GM23338 (cell line): ENCODE data around the gene CYP26B1. TPM values are rescaled to one million over a fixed set of nuclear protein-coding genes. Genes with fewer than 3 reads are reported as not detected.

ENCODE experiments used
- ATAC-seq: fragments of 200-7000 bp; cut with Tn5 transposase; 3 replicates; pipeline ENCODE4 v1.9.1; 2020
- DNase-seq: peaks from one replicate; pipeline ENCODE4 v3.0.0-alpha.2; 2015; ENCODE audit warnings: low spot score
- H2AFZ ChIP-seq: fragments of 200-600 bp; sonication (generic); 2 replicates; pipeline ENCODE4 v1.8.0; 2016; ENCODE audit warnings: antibody characterized with exemption, mild to moderate bottlenecking, moderate library complexity
- H3F3A ChIP-seq: fragments of 200-600 bp; sonication (generic); replicated peaks from 2 replicates; pipeline ENCODE4 v1.8.0; 2017; ENCODE audit warnings: antibody characterized with exemption, mixed run types, low read depth
- H3K27ac ChIP-seq: fragments of 200-600 bp; sonication (generic); 2 replicates; pipeline ENCODE4 v1.6.1; 2016; ENCODE audit warnings: low read depth
- H3K27me3 ChIP-seq: fragments of 200-600 bp; sonication (generic); 2 replicates; pipeline ENCODE4 v1.8.0; 2016; ENCODE audit warnings: mild to moderate bottlenecking, mixed run types, moderate library complexity; ENCODE audit not compliant: insufficient read depth
- H3K36me3 ChIP-seq: fragments of 200-600 bp; sonication (generic); 2 replicates; pipeline ENCODE4 v1.8.0; 2016; ENCODE audit warnings: mild to moderate bottlenecking; ENCODE audit not compliant: insufficient read depth
- H3K4me1 ChIP-seq: fragments of 200-600 bp; sonication (generic); 2 replicates; pipeline ENCODE4 v1.8.0; 2016; ENCODE audit warnings: mild to moderate bottlenecking, moderate library complexity; ENCODE audit not compliant: insufficient read depth
- H3K4me2 ChIP-seq: fragments of 200-600 bp; sonication (generic); 2 replicates; pipeline ENCODE4 v1.7.1; 2017; ENCODE audit warnings: mixed run types
- H3K4me3 ChIP-seq: fragments of 200-600 bp; sonication (generic); 2 replicates; pipeline ENCODE4 v1.6.1; 2016; ENCODE audit warnings: mixed run types
- H3K79me2 ChIP-seq: fragments of 200-600 bp; sonication (generic); replicated peaks from 2 replicates; pipeline ENCODE4 v1.8.0; 2017; ENCODE audit warnings: mild to moderate bottlenecking; ENCODE audit not compliant: insufficient read depth
- H3K9me2 ChIP-seq: fragments of 200-600 bp; sonication (generic); 2 replicates; pipeline ENCODE4 v1.8.0; 2017; ENCODE audit not compliant: insufficient read depth
- H4K20me1 ChIP-seq: fragments of 200-600 bp; sonication (generic); replicated peaks from 2 replicates; pipeline ENCODE4 v1.8.0; 2017; ENCODE audit warnings: mild to moderate bottlenecking; ENCODE audit not compliant: insufficient read depth
- H3K27ac Mint-ChIP-seq: 2 replicates; pipeline ENCODE4 v1.8.0; 2020; ENCODE audit warnings: inconsistent platforms, mild to moderate bottlenecking, moderate library complexity, mixed read lengths
- H3K27me3 Mint-ChIP-seq: 3 replicates; pipeline ENCODE4 v1.8.0; 2022; ENCODE audit warnings: low read depth, mild to moderate bottlenecking, moderate library complexity, mixed read lengths, inconsistent platforms; ENCODE audit not compliant: insufficient read depth, poor library complexity
- H3K36me3 Mint-ChIP-seq: 3 replicates; pipeline ENCODE4 v1.8.0; 2021; ENCODE audit warnings: low read depth, mild to moderate bottlenecking, inconsistent platforms, moderate library complexity, mixed read lengths
- H3K4me1 Mint-ChIP-seq: 3 replicates; pipeline ENCODE4 v1.8.0; 2020; ENCODE audit warnings: mild to moderate bottlenecking, inconsistent platforms, mixed read lengths
- H3K4me3 Mint-ChIP-seq: 3 replicates; pipeline ENCODE4 v1.8.0; 2021; ENCODE audit warnings: moderate library complexity, mild to moderate bottlenecking, inconsistent platforms, mixed read lengths
- H3K9me3 Mint-ChIP-seq: 3 replicates; pipeline ENCODE4 v1.8.0; 2020; ENCODE audit warnings: moderate library complexity, mild to moderate bottlenecking, inconsistent platforms, mixed read lengths
- CREB1 ChIP-seq: fragments of 250-450 bp; sonication (Bioruptor Pico); IDR thresholded peaks from 2 replicates; pipeline ENCODE4 v1.5.0; 2020; ENCODE audit warnings: low read depth, mild to moderate bottlenecking, moderate library complexity
- EZH2 ChIP-seq: fragments of 200-600 bp; sonication (generic); IDR thresholded peaks from one replicate; pipeline ENCODE4 v1.8.0; 2017; ENCODE audit warnings: antibody characterized with exemption, mild to moderate bottlenecking, low read depth; ENCODE audit not compliant: unreplicated experiment
- EZH2phosphoT487 ChIP-seq: fragments of 200-600 bp; sonication (generic); IDR thresholded peaks from one replicate; pipeline ENCODE4 v1.8.1; 2018; ENCODE audit warnings: antibody characterized with exemption; ENCODE audit not compliant: unreplicated experiment
- JUNB ChIP-seq: IDR thresholded peaks from one replicate; pipeline ENCODE4 v1.6.1; 2016; ENCODE audit warnings: antibody characterized with exemption; ENCODE audit not compliant: unreplicated experiment
- NANOG ChIP-seq: IDR thresholded peaks from 2 replicates; pipeline ENCODE4 v1.6.1; 2016; ENCODE audit warnings: antibody characterized with exemption, borderline replicate concordance
- POLR2AphosphoS5 ChIP-seq: IDR thresholded peaks from 2 replicates; pipeline ENCODE4 v1.6.1; 2016; ENCODE audit warnings: antibody characterized with exemption, low read depth
- STAT1 ChIP-seq: IDR thresholded peaks from one replicate; pipeline ENCODE4 v1.6.1; 2016; ENCODE audit warnings: antibody characterized with exemption; ENCODE audit not compliant: unreplicated experiment
- ZNF114 ChIP-seq: fragments of 250-450 bp; sonication (Bioruptor Pico); IDR thresholded peaks from 2 replicates; pipeline ENCODE4 v1.5.0; 2020; ENCODE audit warnings: mild to moderate bottlenecking, moderate library complexity
- ZNF331 ChIP-seq: fragments of 250-450 bp; sonication (Bioruptor Pico); IDR thresholded peaks from 2 replicates; pipeline ENCODE4 v1.5.0; 2020; ENCODE audit warnings: low read depth, mild to moderate bottlenecking, moderate library complexity
- polyA plus RNA-seq: library from polyadenylated mRNA; unstranded; fragments of >200 nt; fragmentation: Nextera tagmentation; extraction: Ambion mirVana; gene quantifications from 2 replicates; pipeline ENCODE4 v1.2.1, GENCODE V29; 2016
- total RNA-seq: library from RNA; depleted of rRNA; stranded (reverse); fragments of >200 nt; shearing (Covaris generic); gene quantifications from 2 replicates; pipeline ENCODE4 v1.2.3, GENCODE V29; 2014
- TF ChIP-seq, protein P1 (sequence below), 2 experiments: fragments of 200-600 bp in 1 of 2; sonication (generic) in 1 of 2; conservative IDR thresholded peaks; 2 replicates each; pipeline versions ENCODE4 v1.5.1 to v1.6.1; 2016 to 2017; ENCODE audit warnings: antibody characterized with exemption in 2 of 2, low read depth in 2 of 2, mild to moderate bottlenecking in 2 of 2, moderate library complexity in 1 of 2
- TF ChIP-seq, protein P2 (sequence below): IDR thresholded peaks from one replicate; pipeline ENCODE4 v1.6.1; 2018; ENCODE audit warnings: antibody characterized with exemption; ENCODE audit not compliant: unreplicated experiment
- TF ChIP-seq, protein P3 (sequence below): IDR thresholded peaks from 2 replicates; pipeline ENCODE4 v1.6.1; 2016; ENCODE audit warnings: antibody characterized with exemption

Gene CYP26B1
- total and polyA plus RNA-seq, 2 experiments from 2014 or later, result 0.05 to 0.31 TPM

DNA sequence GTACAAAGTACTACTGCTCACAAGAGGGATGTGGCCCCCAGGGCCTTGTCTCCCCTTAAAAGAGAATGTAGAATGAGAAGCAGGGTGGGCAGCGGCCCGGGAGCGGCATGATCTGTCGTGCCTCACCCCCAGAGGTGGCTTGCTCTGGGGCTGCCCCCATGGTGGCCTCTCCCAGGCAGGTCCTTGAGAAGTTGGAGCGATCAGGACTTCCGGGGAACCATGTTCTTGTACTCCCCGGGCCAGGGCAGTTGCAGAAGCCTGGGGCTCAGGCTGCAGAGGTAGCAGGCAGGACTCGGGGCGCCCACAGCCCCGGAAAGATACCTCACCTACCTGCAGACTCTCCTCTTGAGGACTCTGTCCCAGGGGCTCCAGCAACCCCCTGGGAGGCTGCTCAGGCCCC, 62.6 kb downstream of the CYP26B1 start:
- no peaks in the 10 kb centered on the region for H3K4me1 ChIP-seq
- no peak for DNase-seq
- H3K79me2 ChIP-seq, result no peaks in the 10 kb centered on the region
- no peak overlapping the region for H3K27ac Mint-ChIP-seq
- peaks cover 25% of the 10 kb centered on the region for H3K9me3 Mint-ChIP-seq
- H3K27ac ChIP-seq, result no peak overlapping the region
- no peaks in the 10 kb centered on the region for H3K9me2 ChIP-seq
- no peak overlapping the region for H3K4me3 Mint-ChIP-seq
- H3F3A ChIP-seq, result no peaks in the 10 kb centered on the region
- no peaks in the 10 kb centered on the region for H3K27me3 ChIP-seq
- H3K4me1 Mint-ChIP-seq, result peaks cover 5% of the 10 kb centered on the region
- H3K4me2 ChIP-seq, result no peak overlapping the region
- peaks cover 2% of the 10 kb centered on the region for H3K27me3 Mint-ChIP-seq
- ATAC-seq, result no peak
- H3K36me3 Mint-ChIP-seq, result no peaks in the 10 kb centered on the region; the same call in 2 of the 3 replicates
- no peaks in the 10 kb centered on the region for H4K20me1 ChIP-seq
- no peak overlapping the region for H2AFZ ChIP-seq
- H3K4me3 ChIP-seq, result no peak overlapping the region
- TF ChIP-seq, protein P1, sequence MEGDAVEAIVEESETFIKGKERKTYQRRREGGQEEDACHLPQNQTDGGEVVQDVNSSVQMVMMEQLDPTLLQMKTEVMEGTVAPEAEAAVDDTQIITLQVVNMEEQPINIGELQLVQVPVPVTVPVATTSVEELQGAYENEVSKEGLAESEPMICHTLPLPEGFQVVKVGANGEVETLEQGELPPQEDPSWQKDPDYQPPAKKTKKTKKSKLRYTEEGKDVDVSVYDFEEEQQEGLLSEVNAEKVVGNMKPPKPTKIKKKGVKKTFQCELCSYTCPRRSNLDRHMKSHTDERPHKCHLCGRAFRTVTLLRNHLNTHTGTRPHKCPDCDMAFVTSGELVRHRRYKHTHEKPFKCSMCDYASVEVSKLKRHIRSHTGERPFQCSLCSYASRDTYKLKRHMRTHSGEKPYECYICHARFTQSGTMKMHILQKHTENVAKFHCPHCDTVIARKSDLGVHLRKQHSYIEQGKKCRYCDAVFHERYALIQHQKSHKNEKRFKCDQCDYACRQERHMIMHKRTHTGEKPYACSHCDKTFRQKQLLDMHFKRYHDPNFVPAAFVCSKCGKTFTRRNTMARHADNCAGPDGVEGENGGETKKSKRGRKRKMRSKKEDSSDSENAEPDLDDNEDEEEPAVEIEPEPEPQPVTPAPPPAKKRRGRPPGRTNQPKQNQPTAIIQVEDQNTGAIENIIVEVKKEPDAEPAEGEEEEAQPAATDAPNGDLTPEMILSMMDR (conservative IDR thresholded peaks at IDR 0.05; ENCODE audit: low read depth in 2 of 2), result no peak
- TF ChIP-seq POLR2AphosphoS5, result no peak
- no peak for TF ChIP-seq ZNF114
- TF ChIP-seq STAT1, result no peak
- no peak for TF ChIP-seq JUNB
- TF ChIP-seq, protein P2, sequence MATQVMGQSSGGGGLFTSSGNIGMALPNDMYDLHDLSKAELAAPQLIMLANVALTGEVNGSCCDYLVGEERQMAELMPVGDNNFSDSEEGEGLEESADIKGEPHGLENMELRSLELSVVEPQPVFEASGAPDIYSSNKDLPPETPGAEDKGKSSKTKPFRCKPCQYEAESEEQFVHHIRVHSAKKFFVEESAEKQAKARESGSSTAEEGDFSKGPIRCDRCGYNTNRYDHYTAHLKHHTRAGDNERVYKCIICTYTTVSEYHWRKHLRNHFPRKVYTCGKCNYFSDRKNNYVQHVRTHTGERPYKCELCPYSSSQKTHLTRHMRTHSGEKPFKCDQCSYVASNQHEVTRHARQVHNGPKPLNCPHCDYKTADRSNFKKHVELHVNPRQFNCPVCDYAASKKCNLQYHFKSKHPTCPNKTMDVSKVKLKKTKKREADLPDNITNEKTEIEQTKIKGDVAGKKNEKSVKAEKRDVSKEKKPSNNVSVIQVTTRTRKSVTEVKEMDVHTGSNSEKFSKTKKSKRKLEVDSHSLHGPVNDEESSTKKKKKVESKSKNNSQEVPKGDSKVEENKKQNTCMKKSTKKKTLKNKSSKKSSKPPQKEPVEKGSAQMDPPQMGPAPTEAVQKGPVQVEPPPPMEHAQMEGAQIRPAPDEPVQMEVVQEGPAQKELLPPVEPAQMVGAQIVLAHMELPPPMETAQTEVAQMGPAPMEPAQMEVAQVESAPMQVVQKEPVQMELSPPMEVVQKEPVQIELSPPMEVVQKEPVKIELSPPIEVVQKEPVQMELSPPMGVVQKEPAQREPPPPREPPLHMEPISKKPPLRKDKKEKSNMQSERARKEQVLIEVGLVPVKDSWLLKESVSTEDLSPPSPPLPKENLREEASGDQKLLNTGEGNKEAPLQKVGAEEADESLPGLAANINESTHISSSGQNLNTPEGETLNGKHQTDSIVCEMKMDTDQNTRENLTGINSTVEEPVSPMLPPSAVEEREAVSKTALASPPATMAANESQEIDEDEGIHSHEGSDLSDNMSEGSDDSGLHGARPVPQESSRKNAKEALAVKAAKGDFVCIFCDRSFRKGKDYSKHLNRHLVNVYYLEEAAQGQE, result no peak
- no peak for TF ChIP-seq EZH2phosphoT487
- TF ChIP-seq CREB1 (CRISPR knock-in tag), result no peak
- no peak for TF ChIP-seq ZNF331 (CRISPR knock-in tag)
- no peaks in the 10 kb centered on the region; the same call in 1 of the 2 replicates for H3K36me3 ChIP-seq

DNA sequence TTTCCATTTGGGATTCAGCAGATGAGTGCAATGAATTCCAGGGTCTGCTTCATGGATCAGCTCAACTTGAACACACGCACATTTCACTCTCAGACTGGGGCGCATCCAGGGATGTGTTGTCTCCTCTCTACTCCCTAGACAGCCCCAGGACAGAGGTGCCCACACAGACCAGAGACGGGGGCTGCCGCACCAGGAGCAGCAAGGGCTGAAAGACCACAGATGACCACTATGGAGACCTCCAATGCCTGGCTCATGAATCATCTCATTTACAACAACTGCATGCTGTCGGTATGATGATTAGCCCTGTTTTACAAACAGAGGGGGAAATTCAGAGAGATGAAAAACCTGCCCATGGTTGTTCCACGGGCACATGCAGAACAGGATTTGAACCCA, 63.1 kb downstream of the CYP26B1 start:
- DNase-seq, result no peak
- Mint-ChIP-seq H3K9me3 (peaks cover 28% of the 10 kb centered on the region), H3K36me3 (no peaks in the 10 kb centered on the region; the same call in 2 of the 3 replicates), H3K4me1 (peaks cover 2% of the 10 kb centered on the region; the same call in 2 of the 3 replicates), H3K27me3 (peaks cover 2% of the 10 kb centered on the region), H3K4me3 (no peak overlapping the region), H3K27ac (no peak overlapping the region)
- Histone ChIP-seq H3K4me2 (no peak overlapping the region), H3K4me3 (no peak overlapping the region), H3K27me3 (no peaks in the 10 kb centered on the region), H3F3A (no peaks in the 10 kb centered on the region), H2AFZ (no peak overlapping the region), H3K4me1 (no peaks in the 10 kb centered on the region), H4K20me1 (no peaks in the 10 kb centered on the region), H3K9me2 (no peaks in the 10 kb centered on the region), H3K79me2 (no peaks in the 10 kb centered on the region), H3K27ac (no peak overlapping the region), H3K36me3 (no peaks in the 10 kb centered on the region; the same call in 1 of the 2 replicates)
- no peak for ATAC-seq
- TF ChIP-seq, protein P2, result no peak
- TF ChIP-seq ZNF114 (no peak), NANOG (no peak), EZH2phosphoT487 (no peak), EZH2 (no peak), JUNB (no peak), POLR2AphosphoS5 (no peak), STAT1 (no peak)
- TF ChIP-seq, protein P1 (conservative IDR thresholded peaks at IDR 0.05; ENCODE audit: low read depth in 2 of 2), result no peak
- TF ChIP-seq, protein P3, sequence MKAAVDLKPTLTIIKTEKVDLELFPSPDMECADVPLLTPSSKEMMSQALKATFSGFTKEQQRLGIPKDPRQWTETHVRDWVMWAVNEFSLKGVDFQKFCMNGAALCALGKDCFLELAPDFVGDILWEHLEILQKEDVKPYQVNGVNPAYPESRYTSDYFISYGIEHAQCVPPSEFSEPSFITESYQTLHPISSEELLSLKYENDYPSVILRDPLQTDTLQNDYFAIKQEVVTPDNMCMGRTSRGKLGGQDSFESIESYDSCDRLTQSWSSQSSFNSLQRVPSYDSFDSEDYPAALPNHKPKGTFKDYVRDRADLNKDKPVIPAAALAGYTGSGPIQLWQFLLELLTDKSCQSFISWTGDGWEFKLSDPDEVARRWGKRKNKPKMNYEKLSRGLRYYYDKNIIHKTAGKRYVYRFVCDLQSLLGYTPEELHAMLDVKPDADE, result no peak
